NCI-H146 treated with DMSO at 0.1 percent for 48 hours (cell line): ENCODE results near the gene HHLA2.
"Not testable (repeated sequence)": the region's sequence is repeated elsewhere in the genome, so short reads cannot be mapped to it uniquely, and the experiment has no call there.

Experiments
- DNase-seq: peaks from one replicate; lab custom pipeline; 2025; ENCODE audit not compliant: unreplicated experiment; lab: John Stamatoyannopoulos, UW

Gene HHLA2

DNA sequence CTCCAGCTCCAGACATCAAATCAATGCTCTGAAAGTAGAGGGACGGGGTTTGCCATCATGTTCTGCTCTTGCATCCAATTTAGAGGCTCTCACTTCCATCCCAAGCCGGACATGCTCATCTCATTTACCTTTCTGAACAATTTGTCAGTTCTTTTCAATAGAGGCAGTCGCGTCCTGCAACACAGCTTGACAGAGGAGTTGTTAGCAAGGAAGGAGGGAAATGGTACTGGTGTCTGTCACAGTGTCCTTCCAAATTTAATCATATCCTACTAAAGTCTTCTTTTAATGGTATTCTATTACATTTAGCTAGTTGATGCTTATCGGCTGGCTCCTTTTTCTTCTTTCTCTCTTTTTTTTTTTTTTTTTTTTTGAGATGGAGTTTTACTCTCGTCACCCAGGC is 45.6 kb downstream of the HHLA2 start:
- DNase-seq: no peak

DNA sequence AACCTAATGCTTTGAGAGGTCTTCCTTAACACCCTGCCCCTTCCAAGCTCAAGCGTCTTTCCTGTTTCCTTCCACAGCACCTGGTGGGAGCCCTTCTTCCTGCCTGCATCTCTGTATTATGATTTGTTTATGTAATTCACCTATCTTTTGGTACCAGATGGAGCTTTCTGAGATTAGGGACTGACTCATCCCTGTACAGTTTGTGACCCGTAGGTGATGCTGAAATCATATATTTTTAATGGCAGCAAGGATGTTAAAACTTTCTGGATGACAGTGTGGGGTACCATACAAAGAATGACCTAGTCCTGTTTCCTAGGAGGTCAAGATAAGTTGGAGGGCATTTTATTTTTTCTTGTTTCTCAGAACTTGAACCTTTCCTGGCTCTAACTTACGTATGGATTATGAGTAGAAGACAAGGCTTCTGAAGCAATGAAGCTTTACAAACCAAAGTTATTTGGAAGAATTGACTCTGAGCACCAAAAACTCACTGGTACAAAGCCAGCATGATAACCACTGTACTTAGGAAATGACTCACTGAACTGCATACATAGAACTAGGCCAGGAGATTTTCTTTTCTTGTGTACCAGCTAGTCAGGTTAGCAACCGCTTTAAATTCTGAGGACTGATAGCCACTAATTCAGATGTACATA is 46.6 kb downstream of the HHLA2 start:
- DNase-seq: no peak

DNA sequence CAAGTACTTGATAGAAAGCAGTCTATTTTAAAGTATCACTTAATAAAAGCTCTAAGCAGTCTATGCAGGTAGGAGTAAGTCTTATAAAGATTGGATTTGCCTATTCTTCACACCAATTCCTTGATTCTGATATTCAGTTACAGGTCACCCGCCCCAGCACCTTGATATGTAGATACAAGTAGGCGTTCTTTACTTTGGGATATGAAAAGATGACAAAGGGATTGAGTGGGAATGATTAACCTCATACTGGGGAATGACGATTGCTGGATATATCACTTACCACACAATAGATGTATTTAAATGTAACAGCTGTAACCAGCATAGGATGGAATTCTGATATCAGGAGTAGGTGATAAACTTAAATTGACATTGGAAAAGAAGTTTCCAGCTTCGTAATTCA is 47.1 kb downstream of the HHLA2 start:
- no peak for DNase-seq

DNA sequence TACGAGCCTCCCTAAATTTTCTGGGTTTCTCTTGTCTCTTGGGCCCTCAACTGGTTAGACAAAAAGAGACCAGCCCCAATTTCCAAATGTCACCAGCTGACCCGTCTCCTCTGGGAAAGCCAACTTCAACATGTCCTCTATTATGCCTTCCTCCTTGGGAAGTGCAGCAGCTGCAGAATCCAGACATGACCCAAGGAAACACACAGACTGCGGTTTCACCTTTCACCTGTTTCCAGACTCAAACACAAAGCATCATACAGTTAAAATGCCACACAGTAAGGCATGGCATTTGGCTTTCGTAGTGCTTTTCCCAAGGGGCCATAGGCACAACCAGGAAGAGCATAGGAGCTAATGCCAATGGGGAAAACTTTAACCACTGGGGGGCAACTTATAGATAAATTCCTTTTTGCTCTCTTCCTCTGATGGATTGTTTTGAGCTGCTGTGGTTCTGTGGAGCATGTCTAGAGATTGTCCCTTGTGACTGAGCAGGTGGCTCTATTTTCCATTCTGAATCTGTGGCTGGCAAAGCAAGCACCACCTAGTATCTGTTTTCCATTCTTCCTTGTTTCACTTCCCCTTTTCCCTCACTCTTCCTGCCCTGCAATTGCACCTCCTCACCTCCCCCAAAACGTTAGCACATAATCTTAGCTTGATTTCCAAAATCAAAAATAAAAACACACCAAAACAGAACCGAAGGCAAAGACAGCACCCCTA is 49.3 kb downstream of the HHLA2 start:
- DNase-seq: no peak

DNA sequence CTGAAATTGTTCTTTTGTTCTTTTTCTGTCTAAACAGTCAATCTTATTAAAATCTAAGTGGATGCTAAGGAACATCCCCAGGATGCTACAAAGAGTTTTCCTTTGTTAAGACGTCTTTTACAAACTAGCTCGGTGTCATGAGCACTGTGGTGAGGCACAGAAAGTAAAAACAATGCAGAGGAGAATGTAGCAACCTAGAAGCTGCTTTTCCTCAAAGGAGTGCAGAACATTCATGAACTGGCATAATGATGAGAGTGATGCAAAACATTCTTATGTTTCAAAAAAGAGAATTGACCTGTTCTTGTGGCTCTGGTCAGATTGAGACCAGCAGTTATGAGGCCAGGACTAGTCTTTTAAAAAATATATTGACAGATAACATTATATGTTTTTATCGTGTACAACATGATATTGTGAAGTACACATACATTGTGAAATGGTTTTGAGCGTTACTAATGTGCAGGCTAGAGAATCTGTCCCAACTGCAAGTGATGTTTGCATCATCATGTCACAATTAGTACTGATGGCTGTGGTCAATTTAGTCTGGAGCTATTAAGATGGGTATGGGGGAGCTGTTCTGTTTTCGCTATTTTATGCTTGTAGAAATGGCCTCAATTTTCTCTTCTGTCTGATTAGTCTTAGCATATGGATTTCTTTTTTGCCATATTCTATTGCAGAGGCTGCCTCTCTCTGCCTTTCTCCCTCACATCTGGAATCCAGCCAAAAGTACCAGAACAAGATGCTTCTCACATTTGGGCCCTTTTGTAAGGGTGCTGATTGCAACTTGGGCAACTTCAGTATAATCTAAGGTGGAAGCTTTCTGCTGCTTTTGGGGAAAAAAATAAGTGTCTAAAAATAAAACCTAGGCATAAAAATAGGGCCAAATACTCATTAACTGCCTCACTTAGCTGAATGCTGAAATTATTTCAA is 50.2 kb downstream of the HHLA2 start:
- no peak for DNase-seq

DNA sequence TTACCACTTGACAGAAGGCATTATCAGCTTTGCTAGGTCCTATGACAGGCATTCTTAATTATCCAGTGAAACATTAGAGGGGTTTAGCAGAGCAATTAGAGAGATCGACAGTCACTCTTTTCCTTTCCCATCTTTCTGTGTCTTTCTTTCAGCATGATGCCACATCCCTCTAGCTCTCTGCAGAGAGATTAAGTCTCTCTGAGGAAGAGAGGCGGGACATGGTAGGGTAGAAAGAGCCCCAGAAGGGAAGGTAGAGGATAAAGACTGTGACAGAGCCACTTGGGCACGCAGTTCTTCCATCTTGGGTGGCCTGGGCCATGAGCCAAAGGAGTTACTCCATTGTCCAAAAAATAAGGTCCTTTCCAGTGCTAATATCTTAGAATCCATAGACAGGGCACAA is 55.8 kb downstream of the HHLA2 start:
- no peak for DNase-seq

DNA sequence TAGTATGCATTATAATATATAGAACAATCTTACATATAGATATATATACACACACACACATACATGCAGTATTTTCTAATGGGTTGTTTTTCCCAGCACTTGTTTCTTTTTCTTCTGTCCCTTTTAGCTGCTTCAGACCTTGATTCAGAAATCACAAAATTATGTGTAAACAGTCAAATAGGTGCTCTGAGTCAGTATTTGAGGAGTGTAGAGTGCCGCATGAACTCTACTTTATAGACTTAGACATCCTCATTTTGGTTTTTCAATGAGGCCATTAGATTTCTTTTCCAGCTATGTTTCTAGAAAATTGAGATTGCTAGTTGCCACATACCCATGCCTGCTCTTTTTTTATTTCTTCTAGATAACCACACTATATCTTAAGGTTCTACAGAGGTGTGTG is 58.2 kb downstream of the HHLA2 start:
- no peak for DNase-seq

DNA sequence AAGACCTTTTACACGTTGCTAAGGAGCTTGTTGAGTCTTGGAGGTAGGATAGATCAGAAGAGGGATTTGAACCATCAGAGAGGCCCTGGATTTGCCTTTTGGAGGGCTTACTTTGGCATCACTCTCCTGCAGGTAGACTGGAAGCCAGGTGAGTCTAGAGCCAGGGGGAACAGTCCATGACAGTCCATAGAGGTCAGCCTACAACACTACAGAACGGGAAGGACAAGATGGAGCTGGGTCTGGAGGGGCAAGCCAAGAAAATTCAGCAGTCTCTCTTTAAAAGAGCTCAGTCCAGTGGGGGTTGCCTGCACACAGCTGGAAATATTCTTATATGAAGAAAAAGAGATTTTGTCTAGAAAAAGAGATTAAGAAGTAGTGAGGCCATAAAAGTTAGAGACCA is 60.7 kb downstream of the HHLA2 start:
- no peak for DNase-seq

DNA sequence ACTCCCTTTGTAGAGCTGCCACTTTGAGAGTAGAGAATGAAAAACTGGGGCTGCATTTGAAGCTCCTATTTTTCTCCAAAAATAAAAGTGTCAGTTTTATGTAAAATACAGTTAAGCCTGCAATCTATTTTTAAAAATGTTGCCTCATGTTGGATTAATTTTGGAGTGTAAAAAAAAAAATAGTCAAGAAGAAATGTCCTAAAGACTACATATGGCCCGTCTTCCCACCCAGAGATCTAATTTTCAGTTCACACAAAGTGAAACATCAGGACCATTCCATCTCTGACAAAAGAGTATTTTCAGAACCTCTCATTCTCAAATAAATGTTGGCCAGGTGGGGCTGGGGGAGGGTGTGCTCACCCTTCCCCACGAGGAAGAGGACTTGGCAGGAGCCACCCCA is 62.7 kb downstream of the HHLA2 start:
- DNase-seq: no peak

DNA sequence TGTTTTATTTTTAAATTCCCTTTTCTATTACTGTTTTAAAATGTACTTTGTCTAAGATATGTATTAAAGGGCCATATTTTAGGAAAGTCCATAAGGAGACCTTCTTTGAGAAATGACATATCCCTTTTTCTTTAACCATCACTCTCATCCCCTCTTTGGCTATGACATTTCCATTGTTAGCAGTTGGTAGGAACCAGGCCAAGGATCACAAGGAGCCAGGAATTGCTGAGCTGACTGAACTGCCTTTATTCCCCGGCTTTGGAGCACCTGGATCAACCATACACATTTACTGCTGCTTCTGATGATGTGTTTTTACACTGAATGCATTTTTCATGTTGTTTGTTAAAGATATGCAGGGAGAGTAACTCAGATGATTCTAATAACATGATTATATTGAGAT is 79.7 kb downstream of the HHLA2 start:
- DNase-seq: no peak

DNA sequence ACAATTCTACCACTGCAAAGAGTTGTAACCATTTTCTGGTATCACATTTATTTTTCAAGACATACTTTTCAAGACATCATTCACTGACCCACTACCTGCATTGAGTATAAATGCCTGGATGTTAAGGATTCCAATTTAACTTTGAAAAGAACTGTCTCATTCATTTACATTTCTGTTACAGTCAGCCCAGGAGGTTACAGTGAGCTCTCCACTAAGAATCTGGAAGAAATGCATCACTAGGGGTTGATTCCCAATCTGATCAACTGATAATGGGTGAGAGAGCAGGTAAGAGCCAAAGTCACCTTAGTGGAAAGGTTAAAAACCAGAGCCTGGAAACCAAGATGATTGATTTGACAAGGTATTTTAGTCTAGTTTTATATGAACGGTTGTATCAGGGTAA is 81.0 kb downstream of the HHLA2 start:
- DNase-seq: no peak

DNA sequence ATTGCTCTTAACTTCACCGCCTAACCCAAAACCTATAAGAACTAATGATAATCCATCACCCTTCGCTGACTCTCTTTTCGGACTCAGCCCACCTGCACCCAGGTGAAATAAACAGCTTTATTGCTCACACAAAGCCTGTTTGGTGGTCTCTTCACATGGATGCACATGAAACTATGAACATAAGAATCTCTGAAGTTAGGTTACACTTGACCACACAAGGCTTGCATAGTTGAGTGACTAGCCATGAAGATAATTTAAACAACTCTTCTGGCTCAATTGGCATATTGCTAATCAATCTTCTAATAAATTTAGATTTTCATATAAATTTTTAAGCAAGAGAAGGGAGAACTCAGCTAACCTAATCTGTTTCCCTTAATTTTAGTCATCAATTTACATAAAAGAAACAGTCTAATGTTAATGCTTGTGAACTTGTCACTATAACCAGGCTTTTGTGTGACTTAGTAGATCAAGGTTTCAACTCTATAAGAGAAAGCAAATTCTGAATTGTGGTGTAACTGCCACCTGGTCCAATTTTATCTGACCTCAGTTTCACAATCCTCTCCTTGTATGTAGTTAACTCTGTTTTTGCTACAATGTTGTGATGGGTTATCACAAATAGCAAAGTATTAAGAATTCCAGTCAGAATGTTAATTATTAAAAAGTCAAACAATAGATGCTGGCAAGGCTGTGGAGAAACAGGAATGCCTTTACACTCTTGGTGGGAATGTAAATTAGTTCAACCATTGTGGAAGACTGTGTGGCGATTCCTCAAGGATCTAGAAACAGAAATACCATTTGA is 82.0 kb downstream of the HHLA2 start:
- DNase-seq: no peak

DNA sequence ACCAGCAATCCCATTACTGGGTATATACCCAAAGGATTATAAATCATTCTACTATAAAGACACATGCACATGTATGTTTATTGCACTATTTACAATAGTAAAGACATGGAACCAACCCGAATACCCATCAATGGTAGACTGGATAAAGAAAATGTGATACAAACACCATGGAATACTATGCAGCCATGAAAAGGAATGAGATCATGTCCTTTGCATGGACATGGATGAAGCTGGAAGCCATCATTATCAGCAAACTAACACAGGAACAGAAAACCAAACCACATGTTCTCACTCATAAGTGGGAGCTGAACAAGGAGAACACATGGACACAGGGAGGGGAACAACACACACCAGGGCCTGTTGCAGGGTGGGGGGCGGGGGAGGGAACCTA is 82.6 kb downstream of the HHLA2 start:
- DNase-seq: not testable (repeated sequence)

DNA sequence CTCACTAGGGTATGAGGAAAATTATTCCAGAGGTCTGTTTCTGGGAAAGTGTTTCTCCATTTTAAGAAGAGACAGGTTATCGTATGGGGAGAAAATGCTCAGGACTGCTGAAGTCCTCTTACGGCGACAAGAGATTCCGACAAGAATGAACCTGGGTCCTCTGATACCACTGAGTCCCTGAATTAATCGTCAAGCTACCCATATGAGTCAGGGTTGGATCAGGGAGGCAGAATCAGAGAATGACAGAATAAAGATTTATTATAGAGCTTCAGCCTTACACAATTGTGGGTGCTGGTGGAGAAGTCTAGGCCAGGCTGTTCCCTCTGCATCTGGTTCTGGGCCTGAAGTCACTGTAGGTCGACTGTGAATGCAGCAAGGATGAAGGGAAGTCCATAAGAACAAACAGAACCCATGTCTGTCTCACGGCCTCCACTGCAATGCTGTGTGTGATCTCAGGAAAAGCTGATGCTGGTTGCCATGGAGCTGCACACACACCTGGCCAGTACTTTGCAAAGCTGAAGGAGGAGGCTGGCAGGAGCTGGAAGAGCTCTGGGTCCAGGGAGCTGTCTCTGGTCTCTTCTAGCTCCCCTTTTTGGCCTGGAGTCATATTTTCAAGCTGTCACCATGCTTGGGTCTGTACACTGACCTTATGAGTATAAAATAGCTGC is 83.9 kb downstream of the HHLA2 start:
- peak; percentile 54 for DNase-seq

DNA sequence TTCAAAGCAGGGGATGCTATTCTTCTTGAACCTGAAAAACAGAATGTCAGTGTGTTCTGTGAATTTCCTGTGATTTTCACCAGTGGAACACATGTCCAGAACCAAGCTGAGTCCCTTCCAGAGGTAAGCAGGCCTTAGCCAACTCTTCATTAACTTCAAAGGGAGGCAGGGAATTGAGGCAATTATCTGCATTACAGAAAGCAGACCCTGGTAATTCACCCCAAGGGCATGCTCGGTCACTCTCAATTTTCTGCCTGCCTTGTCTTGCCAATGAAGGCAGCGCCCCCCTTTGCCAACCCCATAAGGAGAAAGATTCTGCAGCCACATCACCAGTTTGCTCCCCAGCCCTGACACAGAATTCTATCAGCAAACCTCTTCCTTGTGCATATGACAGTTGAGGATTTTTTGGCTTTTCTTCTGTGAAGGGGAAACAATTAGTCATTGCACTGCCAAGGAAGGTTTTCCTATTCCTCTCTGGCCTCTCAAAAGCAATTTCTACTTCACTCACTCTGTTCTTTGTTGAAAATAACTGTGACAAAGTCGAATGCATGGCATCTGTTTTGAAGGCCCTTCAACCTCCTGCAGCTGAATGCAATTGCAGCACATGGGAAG is 85.3 kb downstream of the HHLA2 start:
- no peak for DNase-seq

DNA sequence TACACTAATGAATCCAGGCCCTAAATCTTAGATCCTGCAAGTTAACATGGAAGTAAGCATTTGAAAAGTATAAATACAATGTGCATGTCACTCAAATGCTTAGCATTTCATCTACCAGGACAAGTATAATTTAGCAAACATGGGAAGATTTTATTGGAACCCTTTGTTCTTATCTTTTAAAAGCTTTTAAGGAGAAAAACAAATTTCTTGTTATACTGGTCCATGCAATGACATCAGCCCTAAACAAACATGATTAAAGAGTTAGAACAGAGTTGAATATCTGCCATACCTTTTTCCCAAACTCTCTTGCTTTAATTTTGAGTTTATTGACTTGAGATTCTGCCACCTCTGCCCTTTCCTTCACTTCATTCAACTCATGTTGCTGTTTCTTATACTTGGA is 87.0 kb downstream of the HHLA2 start:
- DNase-seq: no peak

DNA sequence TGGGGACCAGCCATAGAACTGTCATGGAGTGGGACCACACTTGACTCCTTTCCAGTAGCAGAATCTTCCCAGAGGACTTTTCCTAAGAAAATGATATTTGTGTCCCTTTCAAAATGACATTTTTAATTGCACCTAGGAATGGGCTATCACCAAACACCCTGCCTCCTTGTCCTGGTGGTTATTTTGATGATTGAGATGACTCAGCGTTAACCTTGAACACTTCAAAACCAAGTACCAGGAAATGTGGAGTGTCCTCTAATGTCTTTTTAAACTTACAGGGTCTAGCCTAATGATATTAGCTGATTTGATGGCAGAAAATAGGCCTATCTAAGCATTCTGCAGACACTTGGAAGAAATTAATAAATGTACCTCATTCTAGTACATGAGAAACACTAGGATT is 90.7 kb downstream of the HHLA2 start:
- no peak for DNase-seq

DNA sequence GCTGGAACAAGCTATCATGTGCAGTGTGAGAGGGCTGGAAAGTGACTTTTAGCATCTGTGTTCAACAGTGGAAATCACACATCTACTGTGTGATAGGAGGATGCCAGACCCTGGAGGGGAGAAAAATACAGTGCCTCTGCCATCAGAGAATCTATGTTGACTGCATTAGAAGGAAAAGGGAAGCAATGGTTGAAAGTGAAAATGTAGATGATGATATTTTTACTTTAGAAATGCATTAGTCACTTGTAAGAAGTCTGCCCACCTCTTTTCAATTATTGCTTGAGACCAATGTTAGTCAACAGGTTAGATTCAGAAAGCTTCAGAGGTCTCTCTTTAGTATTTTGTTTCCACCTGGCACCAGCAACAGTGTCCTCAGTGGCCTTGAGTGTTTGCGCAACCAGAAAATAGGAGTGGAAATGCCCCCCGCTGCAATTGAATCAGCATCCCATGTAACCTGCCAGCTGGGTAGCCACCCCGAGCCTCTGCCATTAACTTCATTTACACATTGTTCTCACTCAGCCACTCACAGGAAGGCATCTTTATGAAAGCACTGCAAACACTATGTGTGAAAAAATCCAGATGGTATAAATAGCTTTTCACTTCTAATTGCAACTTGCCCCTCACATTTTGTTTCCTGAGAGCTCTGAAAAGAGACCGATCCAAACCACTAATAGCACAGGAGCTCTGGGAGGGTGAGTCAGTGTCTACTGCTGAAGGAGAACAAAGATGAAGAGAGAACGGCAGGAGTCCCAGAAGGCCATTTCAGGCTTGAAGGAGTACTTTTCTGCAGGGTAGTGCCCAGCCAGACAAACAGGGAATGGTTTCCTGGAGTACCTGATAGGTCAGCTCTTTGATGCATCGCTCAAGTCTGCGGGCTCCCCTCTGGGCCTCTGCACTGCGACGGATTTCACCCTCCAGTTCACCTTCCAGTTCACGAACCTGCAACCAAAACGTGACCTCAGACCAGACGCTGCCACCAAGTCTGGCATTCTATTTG is 92.1 kb downstream of the HHLA2 start:
- peak; percentile 90 for DNase-seq

DNA sequence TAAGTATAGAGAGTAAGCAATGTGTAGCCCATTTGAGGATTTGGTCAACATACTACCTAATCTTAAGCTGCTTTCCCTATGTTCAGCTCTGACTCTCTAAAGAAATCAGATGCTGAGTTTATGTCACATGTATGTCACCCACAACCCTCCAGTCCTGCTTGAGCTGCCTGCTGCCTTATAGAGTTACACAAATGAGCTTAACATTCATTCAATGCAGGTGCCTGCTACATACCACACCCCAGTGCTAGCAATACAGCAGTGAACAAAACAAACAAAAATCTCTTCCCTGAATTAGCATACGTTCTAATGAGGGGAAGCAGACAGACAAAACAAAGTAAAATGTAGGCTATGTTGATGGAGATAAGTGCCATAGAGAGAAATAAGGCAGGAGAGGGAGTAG is 93.0 kb downstream of the HHLA2 start:
- peak; percentile 54 for DNase-seq
